GM13976 (cell line): ENCODE results near the gene PLXNA2.

Experiments
- DNase-seq: peaks from one replicate; pipeline ENCODE4 v3.0.0; 2012; ENCODE audit warnings: low spot score
- CTCF ChIP-seq: IDR thresholded peaks from 2 replicates; pipeline ENCODE4 v1.5.1; 2012; ENCODE audit warnings: borderline replicate concordance, mild to moderate bottlenecking; ENCODE audit not compliant: insufficient read depth; ENCODE audit errors: extremely low read depth, missing control alignments, control extremely low read depth
- in situ Hi-C: fragments of 300-500 bp; cut with MboI; formaldehyde crosslinking; loops from one replicate; pipeline ENCODE4 v1.12.0; 2022; ENCODE audit warnings: low sequenced_read_pairs, mixed read lengths, inconsistent platforms; ENCODE audit not compliant: unreplicated experiment

The PLXNA2 gene

GRCh38 chr1:208198236-208198635, 45.9 kb downstream of the PLXNA2 start:
- in situ Hi-C loops, result no loop called here
- DNase-seq, result no peak
- no peak for TF ChIP-seq CTCF

- no peak for DNase-seq
- in situ Hi-C loops, result no loop called here
- no peak for TF ChIP-seq CTCF
Observed at GRCh38 chr1:208194944-208195343, 49.2 kb downstream of the PLXNA2 start.

GRCh38 chr1:208192995-208193394, 51.2 kb downstream of the PLXNA2 start:
- no peak for DNase-seq
- TF ChIP-seq CTCF, result no peak
- in situ Hi-C loops, result no loop called here

GRCh38 chr1:208190784-208191183, 53.4 kb downstream of the PLXNA2 start:
- TF ChIP-seq CTCF, result no peak
- DNase-seq, result no peak
- in situ Hi-C loops, result no loop called here

- no peak for DNase-seq
- in situ Hi-C loops, result no loop called here
- no peak for TF ChIP-seq CTCF
Observed at GRCh38 chr1:208189716-208190115, 54.5 kb downstream of the PLXNA2 start.

GRCh38 chr1:208189183-208189582, 55.0 kb downstream of the PLXNA2 start:
- DNase-seq, result peak; percentile 50
- in situ Hi-C loops, result no loop called here
- TF ChIP-seq CTCF, result no peak

GRCh38 chr1:208188607-208189006, 55.6 kb downstream of the PLXNA2 start:
- DNase-seq, result no peak
- no peak for TF ChIP-seq CTCF
- in situ Hi-C loops, result no loop called here
